ENCODE data around the gene KMT2C.
"Not testable (repeated sequence)": the region's sequence is repeated elsewhere in the genome, so short reads cannot be mapped to it uniquely, and the experiment has no call there.

Gene KMT2C

DNA sequence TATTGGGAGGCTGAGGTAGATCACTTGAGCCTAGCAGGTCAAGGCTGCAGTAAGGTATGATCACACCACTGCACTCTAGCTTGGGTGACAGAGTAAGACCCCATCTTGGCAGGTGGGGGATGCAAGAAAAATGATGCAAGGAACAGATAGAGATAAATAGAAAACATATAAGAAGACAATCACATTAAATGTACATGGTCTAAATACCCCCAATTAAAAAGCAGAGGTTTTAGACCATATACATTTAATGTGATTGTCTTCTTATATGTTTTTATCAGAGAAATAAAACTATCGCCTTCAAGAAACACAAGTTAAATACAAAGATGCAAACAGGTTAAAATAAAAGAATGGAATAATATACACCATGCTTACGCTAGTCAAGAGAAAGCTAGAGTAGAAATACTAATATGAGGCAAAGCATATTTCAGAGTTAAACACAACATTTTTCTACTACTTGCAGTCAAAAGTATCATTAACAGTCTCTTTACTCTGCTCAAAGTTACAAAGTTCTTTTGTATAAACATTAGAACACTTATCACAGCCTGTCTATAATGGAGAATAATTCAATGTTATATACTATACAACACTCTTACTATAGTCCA is 136.2 kb downstream of the KMT2C start:
- DNase-seq, result not testable (repeated sequence)

DNA sequence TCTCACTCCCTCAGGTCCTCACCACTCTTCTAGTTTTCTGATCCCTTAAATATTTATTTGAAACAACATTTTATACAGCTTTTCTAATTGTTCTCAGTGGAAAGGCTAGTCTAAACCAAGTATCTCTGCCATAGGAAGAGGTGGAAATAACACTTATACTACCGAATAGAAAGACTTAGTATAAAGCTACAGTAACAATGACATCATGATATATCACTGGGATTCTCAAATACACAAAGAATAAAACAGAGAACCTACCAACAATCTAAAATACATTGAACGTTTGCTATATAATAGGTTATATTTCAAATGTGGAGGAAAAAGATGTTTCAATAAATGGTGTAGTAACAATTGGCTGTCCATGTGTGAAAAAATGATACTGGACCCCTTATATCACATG is 142.9 kb downstream of the KMT2C start:
- no peak for DNase-seq

DNA sequence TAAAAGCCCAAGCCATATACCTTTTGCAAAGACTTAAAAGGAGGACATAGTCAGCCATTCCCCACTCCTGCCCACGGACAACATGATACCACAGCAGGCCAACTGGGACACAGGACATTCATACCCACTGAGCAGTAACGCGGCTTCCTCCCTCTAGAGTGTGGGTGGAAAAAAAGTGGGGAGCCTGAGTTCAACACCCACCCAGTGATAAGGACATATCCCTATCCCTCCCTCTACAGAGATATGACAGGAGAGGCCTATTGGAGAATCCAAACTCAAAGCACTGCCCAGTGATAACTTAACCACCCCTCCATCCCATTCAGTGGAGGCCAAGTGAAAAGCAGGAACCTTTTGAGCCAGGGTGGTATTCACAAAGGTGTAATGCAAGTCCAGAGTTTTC is 148.8 kb downstream of the KMT2C start:
- not testable (repeated sequence) for DNase-seq

DNA sequence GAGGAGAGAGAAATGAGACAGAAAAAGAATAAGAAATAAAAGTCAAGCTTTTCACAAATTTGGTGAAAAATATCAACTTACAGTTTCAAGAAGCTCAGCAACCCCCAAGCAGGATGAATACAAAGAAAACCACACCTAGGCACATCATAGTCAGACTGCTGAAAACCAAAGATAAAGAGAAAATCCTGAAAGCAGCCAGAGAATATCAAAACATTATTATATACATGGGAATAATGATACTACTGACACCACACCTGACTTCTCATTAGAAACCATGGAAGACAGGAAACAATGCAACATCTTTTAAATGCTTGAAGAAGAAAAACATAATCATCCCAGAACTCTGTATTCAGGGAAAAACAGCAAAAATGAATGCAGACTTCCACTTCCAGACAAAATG is 149.6 kb downstream of the KMT2C start:
- DNase-seq, result not testable (repeated sequence)

DNA sequence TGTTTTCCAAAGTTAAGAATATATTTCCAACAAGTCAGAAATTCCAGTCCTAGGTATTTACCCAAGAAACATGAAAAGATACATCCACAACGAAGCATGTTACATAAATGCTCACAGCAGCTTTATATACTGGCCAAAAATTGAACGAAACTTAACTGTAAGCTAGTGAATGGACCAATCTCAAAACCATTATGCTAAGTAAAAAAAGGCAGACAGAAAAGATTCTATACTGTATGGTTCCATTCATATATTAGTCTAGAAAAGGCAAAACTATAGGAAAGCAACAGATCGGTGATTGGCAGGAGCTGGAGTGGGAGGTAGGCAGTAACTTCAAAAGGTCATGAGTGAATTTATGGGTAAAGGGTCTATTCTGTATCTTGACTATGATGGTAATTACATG is 150.8 kb downstream of the KMT2C start:
- not testable (repeated sequence) for DNase-seq

DNA sequence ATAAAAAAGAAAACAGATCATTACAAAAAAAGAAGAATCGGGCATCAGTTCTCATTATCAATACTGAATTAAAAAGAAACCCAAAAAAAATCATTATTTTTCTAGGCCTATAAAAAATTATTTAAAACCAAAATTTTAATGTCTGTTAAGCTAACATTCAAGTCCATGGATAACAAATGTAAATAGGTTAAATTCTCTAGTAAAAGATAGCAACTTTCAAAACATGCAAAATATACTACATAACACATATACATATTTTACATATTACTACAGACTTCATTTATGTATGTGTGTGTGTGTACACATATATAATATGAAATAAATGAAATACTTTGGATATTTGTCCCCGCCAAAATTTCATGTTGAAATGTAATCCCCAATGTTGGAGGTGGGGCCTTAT is 158.1 kb downstream of the KMT2C start:
- DNase-seq, result not testable (repeated sequence)

DNA sequence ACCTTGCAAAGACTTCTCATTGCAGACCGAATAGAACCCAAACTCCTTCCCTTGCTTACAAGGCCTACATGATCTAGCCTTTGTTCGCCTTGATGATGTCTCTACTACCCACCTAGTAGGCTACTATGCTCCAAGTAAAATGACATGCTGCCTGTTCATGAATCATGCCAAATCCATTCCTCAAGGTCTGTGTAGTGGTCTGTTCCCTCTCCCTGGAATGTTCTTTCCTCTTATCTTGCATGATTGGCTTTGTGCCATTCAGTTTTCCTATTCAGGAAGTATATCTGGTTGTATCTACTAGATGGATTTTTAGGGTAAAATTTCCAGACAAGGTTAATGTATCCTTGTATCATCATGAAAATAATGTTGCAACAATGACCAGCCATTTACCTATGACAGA is 165.4 kb downstream of the KMT2C start:
- DNase-seq, result not testable (repeated sequence)

DNA sequence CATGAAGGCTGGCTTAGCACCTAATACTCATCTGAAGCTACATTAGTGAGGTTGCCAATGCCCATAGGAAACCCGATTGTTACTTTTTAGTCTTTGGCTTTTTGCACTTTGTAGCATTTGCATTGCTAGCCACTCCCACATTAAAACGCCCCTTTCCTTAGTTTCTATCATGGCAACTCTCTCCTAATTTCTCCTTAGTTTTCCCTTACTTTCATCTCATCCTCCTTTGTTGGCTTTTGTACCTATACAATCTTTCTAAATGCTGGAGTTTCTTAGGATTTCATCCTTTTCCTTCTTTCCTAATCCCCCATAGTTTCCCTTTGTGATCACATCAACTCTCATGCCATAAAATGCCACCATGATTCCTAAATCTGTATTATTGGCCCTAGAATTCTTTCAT is 168.9 kb downstream of the KMT2C start:
- DNase-seq, result not testable (repeated sequence)

DNA sequence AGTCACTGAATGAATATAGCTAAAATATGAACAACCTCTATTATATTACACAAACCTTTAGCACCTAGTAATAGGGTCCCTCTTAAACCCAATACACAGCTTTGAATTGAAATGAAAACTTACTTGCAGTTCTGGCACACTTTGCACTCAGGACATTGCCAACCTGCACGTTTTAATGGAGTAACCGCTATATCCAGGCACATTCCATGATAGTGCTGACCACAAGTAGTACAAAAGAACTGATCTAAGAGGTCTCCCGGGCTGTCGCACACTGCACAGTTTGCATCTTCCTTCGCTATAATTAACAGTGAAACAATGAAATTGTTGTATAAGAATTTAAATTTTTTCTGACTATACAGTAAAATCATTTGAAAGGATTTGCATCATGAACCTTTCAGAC is 170.9 kb downstream of the KMT2C start:
- DNase-seq, result not testable (repeated sequence)

DNA sequence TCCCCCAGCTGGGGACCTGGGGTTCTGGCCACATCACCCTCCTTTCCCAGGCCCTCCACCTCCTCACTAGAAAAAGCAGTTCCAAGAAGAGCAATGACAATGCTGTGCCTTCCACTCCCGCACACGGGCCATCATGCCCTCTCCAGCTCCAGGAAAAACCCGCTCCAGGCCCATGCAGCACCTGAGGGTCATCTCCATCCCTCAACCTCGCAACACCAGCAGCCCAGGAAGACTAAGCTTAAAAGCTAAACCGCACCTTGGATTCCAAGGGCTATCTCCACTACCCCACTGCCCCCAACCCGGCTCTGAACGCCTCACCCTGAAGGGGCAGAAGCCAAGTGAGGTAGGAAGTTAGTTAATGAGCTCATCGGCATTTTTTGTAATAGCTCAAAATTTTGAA is 173.7 kb downstream of the KMT2C start:
- not testable (repeated sequence) for DNase-seq

DNA sequence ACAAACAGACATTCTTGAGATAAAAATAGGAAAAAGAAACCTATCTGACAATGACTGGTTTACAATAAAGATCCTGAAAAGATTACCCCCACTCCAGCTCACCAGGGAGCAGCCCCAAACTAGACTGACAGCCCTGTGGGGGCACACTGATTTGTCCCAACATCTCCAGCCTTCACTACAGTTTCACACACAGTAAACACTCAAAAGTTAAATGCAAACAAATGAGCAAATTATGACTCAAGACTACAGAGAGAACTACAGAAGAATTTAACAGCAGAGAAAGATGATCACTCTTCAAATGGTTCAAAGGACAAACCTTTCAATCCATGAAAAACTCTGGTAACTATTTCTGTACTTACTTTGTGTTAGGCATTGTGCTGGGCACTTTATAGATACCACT is 176.2 kb downstream of the KMT2C start:
- DNase-seq, result not testable (repeated sequence)

DNA sequence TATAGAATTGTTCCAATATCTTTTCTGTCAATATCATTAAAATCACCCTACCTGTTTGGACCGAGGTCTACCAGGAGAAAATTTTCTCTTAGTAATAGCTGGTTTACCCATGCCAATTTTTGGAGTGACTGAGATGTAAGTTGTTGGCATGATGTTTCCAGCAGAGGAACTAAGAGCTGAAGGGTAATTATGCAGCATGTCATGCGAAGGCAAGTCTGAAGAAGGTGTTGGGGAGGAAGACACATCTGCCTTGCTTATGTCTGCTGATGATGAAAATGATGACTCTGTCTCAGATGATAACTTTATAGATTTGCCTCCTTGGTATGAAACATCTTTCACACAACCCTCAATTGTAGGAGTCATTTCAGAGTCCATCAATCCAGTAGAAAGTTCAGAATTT is 188.0 kb downstream of the KMT2C start:
- not testable (repeated sequence) for DNase-seq

DNA sequence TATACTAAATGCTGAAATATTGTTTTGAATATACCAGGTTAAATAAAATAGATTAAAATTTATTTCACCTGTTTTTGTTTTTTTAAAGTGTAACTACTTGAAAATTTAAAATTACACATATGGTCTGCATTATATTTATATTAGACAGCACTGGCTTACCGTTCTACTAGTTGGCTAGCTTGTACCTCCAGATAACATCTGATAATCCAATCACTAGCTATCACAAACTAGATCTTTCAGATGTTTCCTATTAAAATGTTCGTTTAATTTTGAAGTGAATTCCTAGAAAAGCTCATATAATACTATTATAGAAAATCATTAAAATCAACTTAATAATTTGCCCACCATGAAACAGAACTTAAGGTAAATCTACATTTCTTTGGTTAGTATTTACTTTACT is 190.4 kb downstream of the KMT2C start:
- DNase-seq, result not testable (repeated sequence)

DNA sequence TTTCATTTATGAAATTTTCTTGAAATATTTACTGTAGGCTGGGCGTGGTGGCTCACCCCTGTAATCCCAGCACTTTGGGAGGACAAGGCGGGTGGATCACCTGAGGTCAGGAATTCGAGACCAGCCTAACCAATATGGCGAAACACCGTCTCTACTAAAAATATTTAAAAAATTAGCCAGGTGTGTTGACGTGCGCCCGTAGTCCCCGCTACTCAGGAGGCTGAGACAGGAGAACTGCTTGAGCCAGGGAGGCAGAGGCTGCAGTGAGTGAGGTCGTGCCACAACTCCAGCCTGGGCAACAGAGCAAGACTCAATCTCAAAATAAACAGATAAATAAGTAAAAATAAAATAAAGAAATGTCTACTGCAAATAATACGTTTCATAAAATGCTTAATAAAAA is 192.3 kb downstream of the KMT2C start:
- not testable (repeated sequence) for DNase-seq

DNA sequence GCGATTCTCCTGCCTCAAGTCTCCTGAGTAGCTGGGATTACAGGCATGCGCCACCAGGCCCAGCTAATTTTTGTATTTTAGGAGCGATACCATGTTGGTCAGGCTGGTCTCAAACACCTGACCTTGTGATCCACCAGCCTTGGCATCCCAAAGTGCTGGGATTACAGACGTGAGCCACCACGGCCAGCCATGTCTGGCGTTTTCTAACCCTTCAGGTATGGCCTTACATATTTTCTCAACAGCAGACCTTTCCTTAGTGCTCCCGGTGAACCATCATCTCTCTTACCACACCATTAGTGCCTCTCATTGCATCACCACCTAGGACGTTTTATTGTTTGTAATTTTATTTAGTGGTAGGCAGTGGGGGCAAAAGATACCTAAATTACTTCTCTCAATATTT is 194.5 kb downstream of the KMT2C start:
- DNase-seq, result not testable (repeated sequence)

DNA sequence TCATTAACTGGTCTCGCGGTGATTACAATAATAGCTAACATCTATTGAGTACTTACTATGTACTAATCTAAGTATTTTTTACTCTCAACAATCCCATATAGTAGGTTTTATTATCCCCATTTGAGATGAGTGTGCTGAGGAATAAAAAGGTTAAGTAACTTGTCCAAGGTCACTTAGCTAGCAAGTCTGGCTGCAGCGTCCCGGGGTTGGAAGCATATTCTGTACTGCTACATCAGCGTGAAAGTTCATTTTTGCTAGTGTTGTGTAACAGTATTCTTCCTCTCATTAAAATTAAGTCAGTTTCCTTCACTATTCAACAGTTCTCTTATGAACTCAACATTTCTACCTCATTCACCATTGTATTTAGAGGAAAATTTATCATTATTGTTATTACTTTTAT is 199.5 kb downstream of the KMT2C start:
- DNase-seq, result not testable (repeated sequence)

DNA sequence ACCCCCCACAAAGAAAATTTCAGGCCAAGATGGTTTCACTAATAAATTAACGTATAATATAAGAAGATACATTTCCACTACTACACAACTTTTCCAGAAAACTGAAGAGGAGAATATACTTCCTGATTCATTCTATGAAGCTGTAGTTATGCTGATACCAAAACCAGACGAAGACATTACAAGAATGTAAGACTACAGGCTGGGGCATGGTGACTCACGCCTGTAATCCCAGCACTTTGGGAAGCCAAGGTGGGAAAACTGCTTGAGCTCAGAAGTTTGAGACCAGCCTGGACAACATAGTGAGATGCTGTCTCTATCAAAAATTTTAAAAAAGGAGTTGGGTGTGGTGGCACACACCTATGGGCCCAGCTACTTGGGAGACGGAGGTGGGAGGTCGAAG is 201.4 kb downstream of the KMT2C start:
- DNase-seq, result not testable (repeated sequence)

DNA sequence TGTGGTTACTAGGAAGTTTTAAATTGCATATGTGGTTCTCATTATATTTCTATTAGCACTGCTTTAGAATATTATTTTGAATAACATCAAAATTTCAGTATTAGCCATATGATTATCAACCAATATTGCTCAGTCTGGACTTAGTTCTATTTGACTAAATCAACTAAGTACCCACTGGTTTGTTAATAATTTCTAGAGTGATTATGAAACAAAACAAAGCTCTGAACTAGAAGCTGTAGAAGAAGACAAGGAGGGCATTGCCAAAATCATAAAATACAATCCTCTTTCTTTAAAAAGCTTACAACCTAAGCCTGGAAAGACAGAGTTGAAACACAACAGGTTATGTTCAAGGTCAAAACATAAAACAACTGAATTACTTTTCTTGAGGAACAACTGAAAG is 204.7 kb downstream of the KMT2C start:
- no peak for DNase-seq

DNA sequence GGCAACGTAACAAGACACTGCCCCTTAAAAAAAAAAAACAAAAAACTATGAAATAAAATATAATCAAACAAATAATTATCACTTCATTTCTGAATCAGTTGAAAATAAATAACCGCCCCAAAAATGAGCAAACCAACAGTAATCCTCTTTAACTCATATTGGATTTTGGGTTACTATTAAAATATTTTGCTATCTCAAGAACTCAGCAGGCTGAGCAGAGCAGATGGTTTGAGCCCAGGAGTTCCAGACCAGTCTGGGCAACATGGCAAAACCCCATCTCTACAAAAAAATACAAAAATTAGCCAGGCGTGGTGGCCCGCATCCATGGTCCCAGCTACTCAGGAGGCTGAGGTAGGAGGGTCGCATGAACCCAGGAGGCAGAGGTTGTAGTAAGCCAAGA is 216.2 kb downstream of the KMT2C start:
- DNase-seq, result not testable (repeated sequence)

DNA sequence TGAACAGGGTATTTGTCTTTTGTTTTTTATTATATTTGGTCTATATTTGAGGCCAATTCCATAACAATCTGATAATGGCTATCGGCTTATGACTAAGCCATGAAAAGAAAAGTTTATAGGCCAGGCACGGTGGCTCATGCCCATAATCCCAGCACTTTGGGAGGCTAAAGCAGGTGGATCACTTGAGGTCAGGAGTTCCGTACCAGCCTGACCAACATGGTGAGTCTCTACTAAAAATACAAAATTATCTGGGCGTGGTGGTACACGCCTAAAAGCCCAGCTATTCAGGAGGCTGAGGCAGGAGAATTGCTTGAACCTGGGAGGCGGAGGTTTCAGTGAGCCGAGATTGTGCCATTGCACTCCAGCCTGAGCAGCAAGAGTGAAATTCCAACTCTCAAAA is 227.0 kb downstream of the KMT2C start:
- DNase-seq, result not testable (repeated sequence)

DNA sequence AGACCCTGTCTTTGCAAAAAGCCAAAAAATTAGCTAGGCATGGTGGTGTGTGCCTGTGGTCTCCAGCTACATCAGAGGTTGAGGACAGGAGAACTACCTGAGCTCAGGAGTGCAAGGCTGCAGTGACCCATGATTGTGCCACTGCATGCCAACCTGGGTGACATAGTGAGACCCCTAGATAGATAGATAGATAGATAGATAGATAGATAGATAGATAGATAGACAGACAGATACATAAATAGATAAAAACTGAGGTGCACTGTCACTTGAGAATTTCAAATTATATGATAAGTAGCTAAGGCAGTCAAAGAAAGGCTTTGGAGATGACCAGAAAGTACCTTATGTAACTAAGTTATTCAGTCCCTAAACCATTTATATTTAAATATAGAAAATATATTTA is 231.4 kb downstream of the KMT2C start:
- DNase-seq, result not testable (repeated sequence)

DNA sequence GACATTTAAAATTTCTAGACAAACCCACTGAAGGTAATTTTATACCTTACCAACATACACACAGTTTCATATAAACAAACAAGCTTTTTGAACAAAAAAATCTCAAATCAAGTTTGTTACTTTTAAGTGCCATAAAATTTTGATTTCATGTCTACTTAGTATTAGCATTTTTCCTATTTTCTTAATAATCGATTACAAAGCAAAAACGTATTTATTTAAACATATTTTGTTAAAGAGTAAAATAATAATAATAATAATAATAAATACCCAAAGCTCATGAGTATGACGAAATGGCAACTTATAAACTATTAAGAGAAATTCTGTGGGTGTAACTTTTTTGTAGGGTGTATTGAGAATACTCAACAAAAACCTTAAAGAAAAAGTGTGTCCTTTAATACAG is 232.7 kb downstream of the KMT2C start:
- no peak for DNase-seq

DNA sequence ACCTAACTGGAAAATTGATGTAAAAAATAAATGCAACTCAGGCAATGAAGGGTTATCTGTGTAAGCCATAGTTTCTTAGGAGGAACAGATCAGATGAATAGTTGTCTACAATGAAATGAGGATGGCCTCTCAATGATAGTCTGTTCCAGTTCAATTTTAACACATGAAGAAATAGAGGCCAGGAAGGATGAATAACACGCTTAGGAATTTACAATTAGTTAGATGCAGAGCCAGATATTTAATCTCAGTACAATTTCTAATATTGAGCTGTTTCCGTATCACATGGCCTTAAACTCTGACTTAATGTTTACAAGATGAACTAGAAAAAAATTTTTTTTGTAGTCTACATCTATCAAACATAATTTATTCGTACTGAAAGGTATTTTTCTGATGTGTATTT is 233.7 kb downstream of the KMT2C start:
- no peak for DNase-seq

DNA sequence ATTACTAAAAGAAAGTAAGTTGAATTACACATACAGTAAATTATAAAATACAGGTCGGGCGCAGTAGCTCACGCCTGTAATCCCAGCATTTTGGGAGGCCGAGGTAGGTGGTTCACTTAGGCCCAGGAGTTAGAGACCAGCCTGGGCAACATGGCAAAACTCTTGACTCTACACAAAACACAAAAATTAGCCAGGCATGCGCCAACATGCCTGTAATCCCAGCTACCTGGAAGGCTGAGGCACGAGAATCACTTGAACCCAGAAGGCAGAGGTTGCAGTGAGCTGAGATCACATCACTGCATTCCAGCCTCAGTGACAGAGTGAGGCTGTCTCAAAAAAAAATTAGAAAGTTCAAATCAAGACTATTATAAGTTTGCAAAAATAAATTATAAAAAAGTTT is 235.4 kb downstream of the KMT2C start:
- DNase-seq, result no peak

DNA sequence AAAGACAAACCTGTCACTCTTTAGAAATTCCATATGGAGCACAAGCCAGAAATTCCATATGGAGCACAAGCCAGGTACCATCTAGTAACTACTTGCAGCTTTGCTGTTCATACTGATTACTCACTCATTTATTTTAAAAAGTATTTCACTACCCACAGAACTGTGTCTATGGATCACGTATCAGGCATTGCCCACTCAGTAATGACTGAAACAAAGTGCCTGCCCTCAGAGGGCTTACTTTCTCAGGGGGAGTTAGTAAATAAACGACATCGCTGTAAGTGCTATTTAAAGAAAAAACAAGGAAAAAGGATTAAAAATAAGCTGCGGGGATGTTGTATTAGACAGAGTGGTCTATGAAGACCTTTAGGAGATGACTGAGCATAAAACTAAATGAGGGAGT is 239.4 kb downstream of the KMT2C start:
- no peak for DNase-seq

DNA sequence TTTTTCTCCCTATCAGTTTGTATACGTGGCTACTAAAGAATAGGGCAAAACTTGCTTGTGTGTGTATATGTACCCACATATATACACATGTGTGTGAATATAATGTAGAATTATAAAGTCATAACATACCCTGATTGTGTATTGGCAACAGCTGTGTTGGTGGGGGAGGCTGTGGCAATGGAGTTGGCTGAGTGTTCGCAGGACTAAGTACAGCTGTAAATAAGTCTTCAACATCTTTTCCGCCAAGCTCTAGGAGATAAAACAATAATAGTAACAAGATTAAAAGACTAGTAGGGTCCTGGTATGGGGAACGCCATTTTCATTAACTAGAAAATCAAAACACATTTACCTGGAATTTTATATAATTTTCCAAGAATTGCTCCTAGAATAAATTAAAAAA is 241.9 kb downstream of the KMT2C start:
- DNase-seq, result no peak

Measured in NCI-H2107 (cell line).